Mesenchymal stem cell (in vitro differentiated cells and primary cell): ENCODE measurements around the gene RPL35A.

Experiments used
- DNase-seq: peaks from one replicate; pipeline ENCODE4 v3.0.0-alpha.2; 2013
- H2AFZ ChIP-seq: one replicate; pipeline ENCODE4 v1.6.1; 2013; ENCODE audit warnings: low read depth, mild to moderate bottlenecking, control low read depth, inconsistent platforms, low read length, moderate library complexity
- H2AK5ac ChIP-seq: 2 replicates; pipeline ENCODE4 v1.6.1; 2013; ENCODE audit warnings: low read length, moderate library complexity, mild to moderate bottlenecking, inconsistent platforms; ENCODE audit not compliant: severe bottlenecking
- H2BK120ac ChIP-seq: one replicate; pipeline ENCODE4 v1.6.1; 2013; ENCODE audit warnings: low read depth, mild to moderate bottlenecking, inconsistent platforms, low read length, moderate library complexity
- H2BK12ac ChIP-seq, 2 experiments: one replicate each; pipeline ENCODE4 v1.6.1; 2013; ENCODE audit warnings: inconsistent platforms in 2 of 2, low read length in 2 of 2, mild to moderate bottlenecking in 2 of 2, moderate library complexity in 2 of 2, control low read depth in 1 of 2
- H2BK15ac ChIP-seq: one replicate; pipeline ENCODE4 v1.6.1; 2013; ENCODE audit warnings: mild to moderate bottlenecking, low read depth, inconsistent platforms; ENCODE audit not compliant: poor library complexity, severe bottlenecking
- H2BK5ac ChIP-seq: 2 replicates; pipeline ENCODE4 v1.6.1; 2013; ENCODE audit warnings: low read depth, mild to moderate bottlenecking, low read length, control low read depth, inconsistent platforms; ENCODE audit not compliant: poor library complexity, severe bottlenecking
- H3K14ac ChIP-seq, 2 experiments: one replicate each; pipeline ENCODE4 v1.6.1; 2013; ENCODE audit warnings: inconsistent platforms in 2 of 2, low read length in 2 of 2, control low read depth in 1 of 2, mild to moderate bottlenecking in 1 of 2, moderate library complexity in 1 of 2
- H3K18ac ChIP-seq, 2 experiments: one replicate each; pipeline ENCODE4 v1.6.1; 2013; ENCODE audit warnings: inconsistent platforms in 2 of 2, low read length in 2 of 2, control low read depth in 1 of 2, low read depth in 1 of 2, mild to moderate bottlenecking in 1 of 2
- H3K23ac ChIP-seq, 2 experiments: one replicate each; pipeline ENCODE4 v1.6.1; 2013; ENCODE audit warnings: inconsistent platforms in 2 of 2, low read length in 2 of 2, mild to moderate bottlenecking in 2 of 2, moderate library complexity in 2 of 2, control low read depth in 1 of 2
- H3K27ac ChIP-seq: 2 replicates; pipeline ENCODE4 v1.5.1; 2013; ENCODE audit warnings: mild to moderate bottlenecking, moderate library complexity, low read length, control low read depth, inconsistent platforms; ENCODE audit not compliant: poor library complexity, severe bottlenecking
- H3K27me3 ChIP-seq, 2 experiments: 2 replicates each; pipeline versions ENCODE4 v1.6.1 to v1.7.0; 2013; ENCODE audit warnings: low read length in 2 of 2, mild to moderate bottlenecking in 2 of 2, moderate library complexity in 2 of 2, control low read depth in 1 of 2, inconsistent platforms in 1 of 2; ENCODE audit not compliant: control insufficient read depth in 1 of 2, insufficient read depth in 1 of 2
- H3K36me3 ChIP-seq, 2 experiments: 2 replicates each; pipeline versions ENCODE4 v1.6.1 to v1.7.0; 2013; ENCODE audit warnings: low read length in 2 of 2, control low read depth in 1 of 2, inconsistent platforms in 1 of 2, low read depth in 1 of 2, mild to moderate bottlenecking in 1 of 2; ENCODE audit not compliant: insufficient read depth in 2 of 2, control insufficient read depth in 1 of 2
- H3K4ac ChIP-seq, 2 experiments: one replicate each; pipeline ENCODE4 v1.6.1; 2013; ENCODE audit warnings: inconsistent platforms in 2 of 2, low read length in 2 of 2, mild to moderate bottlenecking in 2 of 2, moderate library complexity in 2 of 2, control low read depth in 1 of 2, low read depth in 1 of 2
- H3K4me1 ChIP-seq: 2 replicates; pipeline ENCODE4 v1.6.1; 2013; ENCODE audit warnings: low read depth, low read length, control low read depth; ENCODE audit not compliant: control insufficient read depth, insufficient read depth
- H3K4me2 ChIP-seq: 2 replicates; pipeline ENCODE4 v1.6.1; 2013; ENCODE audit warnings: low read length, mild to moderate bottlenecking, inconsistent platforms; ENCODE audit not compliant: poor library complexity, severe bottlenecking
- H3K4me3 ChIP-seq, 2 experiments: 2 replicates each; pipeline versions ENCODE4 v1.5.1 to v1.7.0; 2013; ENCODE audit warnings: low read length in 2 of 2, mild to moderate bottlenecking in 2 of 2, control low read depth in 1 of 2, low read depth in 1 of 2; ENCODE audit not compliant: insufficient read depth in 1 of 2
- H3K79me1 ChIP-seq: replicated peaks from 2 replicates; pipeline ENCODE4 v1.6.1; 2013; ENCODE audit warnings: mild to moderate bottlenecking, control low read depth, low read length, inconsistent platforms; ENCODE audit not compliant: poor library complexity, severe bottlenecking
- H3K9ac ChIP-seq: 2 replicates; pipeline ENCODE4 v1.7.0; 2013; ENCODE audit warnings: mild to moderate bottlenecking, low read length, moderate library complexity
- H3K9me3 ChIP-seq: 2 replicates; pipeline ENCODE4 v1.7.0; 2013; ENCODE audit warnings: mild to moderate bottlenecking, low read length; ENCODE audit not compliant: control insufficient read depth
- H4K8ac ChIP-seq: one replicate; pipeline ENCODE4 v1.6.1; 2013; ENCODE audit warnings: inconsistent platforms, mild to moderate bottlenecking, low read length, moderate library complexity
- H4K91ac ChIP-seq: one replicate; pipeline ENCODE4 v1.6.1; 2013; ENCODE audit warnings: mild to moderate bottlenecking, low read length, inconsistent platforms
- WGBS: methylation state at CpG from one replicate; pipeline ENCODE4 v1.1.7; 2013; ENCODE audit warnings: mixed read lengths; 5-methylcytosine and 5-hydroxymethylcytosine counted together

Gene RPL35A

DNA sequence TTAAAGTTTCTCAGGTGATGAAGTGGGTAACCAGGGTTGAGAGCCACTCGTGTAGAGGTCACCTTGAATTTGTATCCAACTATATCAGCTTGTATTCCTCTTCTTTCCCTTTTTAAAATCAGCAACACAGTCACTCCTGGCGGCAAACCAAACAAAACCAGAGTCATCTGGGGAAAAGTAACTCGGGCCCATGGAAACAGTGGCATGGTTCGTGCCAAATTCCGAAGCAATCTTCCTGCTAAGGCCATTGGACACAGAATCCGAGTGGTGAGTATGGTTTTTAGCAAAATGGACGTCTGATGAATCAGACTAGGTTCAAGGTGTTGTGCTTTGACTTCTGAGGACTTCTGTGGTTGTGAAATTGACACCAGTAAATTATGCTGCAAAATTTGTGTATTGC, 3.9 kb downstream of the RPL35A start:
- no peak overlapping the region for H3K4ac ChIP-seq

DNA sequence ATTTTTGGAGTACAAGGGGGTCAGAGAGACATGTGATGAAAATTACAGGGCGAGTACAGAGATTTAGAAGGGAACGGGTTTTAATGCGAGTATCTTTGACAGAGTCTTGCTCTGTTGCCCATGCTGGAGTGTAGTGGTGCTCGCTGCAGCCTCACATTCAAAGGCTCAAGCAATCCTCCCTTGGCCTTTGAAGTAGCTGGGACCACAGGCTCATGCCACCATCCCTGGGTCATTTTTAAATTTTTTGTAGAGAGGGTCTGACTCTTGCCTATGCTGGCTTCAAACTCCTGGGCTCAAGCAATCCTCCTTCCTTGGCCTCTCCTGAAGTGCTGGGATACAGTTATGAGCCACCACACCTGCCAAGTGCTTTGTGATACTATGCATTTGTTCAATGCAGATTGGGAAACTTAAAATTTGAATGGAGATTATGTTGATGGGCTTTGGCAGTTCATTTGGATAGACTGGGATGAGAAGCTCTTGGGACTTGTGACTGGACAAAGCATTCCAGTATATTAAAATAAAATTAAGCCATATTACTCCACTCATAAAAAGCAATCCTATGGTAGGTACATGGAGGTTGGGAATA, 6.0 kb downstream of the RPL35A start:
- Histone ChIP-seq H3K4me2 (no peak overlapping the region), H3K79me1 (peaks cover 10% of the 10 kb centered on the region), H3K36me3 (peaks cover 37 to 72% of the 10 kb centered on the region in 2 experiments), H2AK5ac (no peak overlapping the region), H4K91ac (no peak overlapping the region), H3K4ac (no peak overlapping the region), H3K9me3 (no peaks in the 10 kb centered on the region), H4K8ac (no peak overlapping the region), H3K18ac (no peak overlapping the region), H2BK120ac (no peak overlapping the region), H2BK12ac (no peak overlapping the region), H3K4me1 (peaks cover 14% of the 10 kb centered on the region), H3K27me3 (no peaks in the 10 kb centered on the region), H3K9ac (no peak overlapping the region), H3K23ac (no peak overlapping the region), H2BK15ac (no peak overlapping the region), H2BK5ac (no peak overlapping the region), H2AFZ (no peak overlapping the region), H3K4me3 (no peak overlapping the region), H3K27ac (no peak overlapping the region), H3K14ac (no peak overlapping the region)
- WGBS = 100% methylated on average over 4 of the region's 4 CpGs
- DNase-seq = no peak

More for the DNA sequence above, 3.9 kb downstream of the RPL35A start:
- H3K14ac ChIP-seq = no peak overlapping the region
- H3K79me1 ChIP-seq = peaks cover 2% of the 10 kb centered on the region
- no peaks in the 10 kb centered on the region for H3K27me3 ChIP-seq
- H2BK15ac ChIP-seq = no peak overlapping the region
- no peak overlapping the region for H3K18ac ChIP-seq
- H3K9me3 ChIP-seq = no peaks in the 10 kb centered on the region
- H3K4me1 ChIP-seq = peaks cover 10% of the 10 kb centered on the region
- H4K91ac ChIP-seq = no peak overlapping the region
- H3K9ac ChIP-seq = peak overlapping the region; percentile 81
- no peak overlapping the region for H2BK12ac ChIP-seq
- peak overlapping the region in 1 of 2 experiments; percentile 54 for H3K4me3 ChIP-seq
- no peak overlapping the region for H2AK5ac ChIP-seq
- no peak overlapping the region for H3K27ac ChIP-seq
- no peak overlapping the region for H3K23ac ChIP-seq
- no peak overlapping the region for H4K8ac ChIP-seq
- 97% methylated on average over 7 of the region's 7 CpGs for WGBS
- H3K4me2 ChIP-seq = no peak overlapping the region
- H2BK120ac ChIP-seq = no peak overlapping the region
- no peak overlapping the region for H2BK5ac ChIP-seq
- no peak for DNase-seq
- no peak overlapping the region for H2AFZ ChIP-seq
- peaks cover 37 to 73% of the 10 kb centered on the region in 2 experiments for H3K36me3 ChIP-seq

- H3K4ac ChIP-seq = no peak overlapping the region
- H2BK5ac ChIP-seq = no peak overlapping the region
- WGBS = no CpG with 5 or more reads among the region's 2 CpGs
- peak overlapping the region; percentile 57 for H4K8ac ChIP-seq
- H3K27ac ChIP-seq = no peak overlapping the region
- H3K4me1 ChIP-seq = peaks cover 14% of the 10 kb centered on the region
- no peak overlapping the region for H3K18ac ChIP-seq
- H3K4me3 ChIP-seq = no peak overlapping the region
- no peak overlapping the region for H2AFZ ChIP-seq
- H2BK12ac ChIP-seq = no peak overlapping the region
- no peak overlapping the region for H2BK15ac ChIP-seq
- H3K36me3 ChIP-seq = peaks cover 34 to 65% of the 10 kb centered on the region in 2 experiments
- peaks cover 12% of the 10 kb centered on the region for H3K79me1 ChIP-seq
- no peaks in the 10 kb centered on the region for H3K27me3 ChIP-seq
- H2BK120ac ChIP-seq = no peak overlapping the region
- no peak overlapping the region for H4K91ac ChIP-seq
- H2AK5ac ChIP-seq = no peak overlapping the region
- peak overlapping the region; percentile 40 for H3K9ac ChIP-seq
- no peak overlapping the region for H3K23ac ChIP-seq
- no peak overlapping the region for H3K14ac ChIP-seq
- H3K9me3 ChIP-seq = no peaks in the 10 kb centered on the region
- no peak for DNase-seq
- no peak overlapping the region for H3K4me2 ChIP-seq
Measured at GRCh38 chr3:197956626-197956988, 6.6 kb downstream of the RPL35A start.

DNA sequence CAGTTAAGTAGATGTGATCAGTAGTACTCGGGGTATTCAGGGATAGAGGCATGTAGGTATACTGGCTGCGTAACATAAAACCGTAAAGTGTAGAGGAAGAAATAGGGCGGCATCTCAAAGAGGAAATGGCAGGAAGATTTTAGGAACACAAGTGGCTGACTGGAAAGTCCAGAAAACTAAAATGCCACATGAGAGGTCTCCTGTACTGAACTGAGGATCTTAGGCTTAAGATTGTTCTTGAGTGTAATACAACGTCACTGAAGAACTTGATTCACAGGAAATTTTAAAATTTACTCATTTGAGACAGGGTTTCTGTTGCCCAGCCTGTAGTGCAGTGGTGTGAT, 7.8 kb downstream of the RPL35A start:
- Histone ChIP-seq H3K36me3 (peaks cover 27 to 54% of the 10 kb centered on the region in 2 experiments), H4K91ac (no peak overlapping the region), H3K9ac (peak overlapping the region; percentile 40), H3K4me1 (peaks cover 10% of the 10 kb centered on the region), H3K18ac (peak overlapping the region in 1 of 2 experiments; percentile 56), H2AFZ (no peak overlapping the region), H3K4me3 (no peak overlapping the region), H3K27ac (no peak overlapping the region), H2BK120ac (no peak overlapping the region), H3K9me3 (no peaks in the 10 kb centered on the region), H3K4ac (peak overlapping the region in 1 of 2 experiments; percentile 51), H3K4me2 (no peak overlapping the region), H3K14ac (no peak overlapping the region), H2AK5ac (no peak overlapping the region), H3K23ac (no peak overlapping the region), H4K8ac (no peak overlapping the region), H2BK5ac (no peak overlapping the region), H2BK15ac (no peak overlapping the region), H3K79me1 (peaks cover 12% of the 10 kb centered on the region), H3K27me3 (no peaks in the 10 kb centered on the region), H2BK12ac (peak overlapping the region in 1 of 2 experiments; percentile 19)
- no peak for DNase-seq
- WGBS = 92% methylated on average over 5 of the region's 5 CpGs
